IPS DF 4.7 (cell line): ENCODE measurements around the gene CMIP.
"Not testable (repeated sequence)": the region's sequence is repeated elsewhere in the genome, so short reads cannot be mapped to it uniquely, and the experiment has no call there.

Experiments used
- DNase-seq: peaks from one replicate; pipeline ENCODE4 v3.0.0-alpha.2; 2013; ENCODE audit warnings: low spot score; ENCODE audit errors: extremely low read depth

The CMIP gene

GRCh38 chr16:81678326-81679095, 233.9 kb downstream of the CMIP start:
- DNase-seq, result no peak

- no peak for DNase-seq
Measured at GRCh38 chr16:81679721-81680430, 235.3 kb downstream of the CMIP start.

- no peak for DNase-seq
Measured at GRCh38 chr16:81680444-81681275, 236.1 kb downstream of the CMIP start.

GRCh38 chr16:81681311-81681710, 236.7 kb downstream of the CMIP start:
- no peak for DNase-seq

GRCh38 chr16:81684242-81684837, 239.7 kb downstream of the CMIP start:
- DNase-seq, result no peak

- DNase-seq, result no peak
Measured at GRCh38 chr16:81684901-81685300, 240.3 kb downstream of the CMIP start.

- DNase-seq, result no peak
Measured at GRCh38 chr16:81686391-81687130, 242.0 kb downstream of the CMIP start.

- no peak for DNase-seq
Measured at GRCh38 chr16:81687131-81687456, 242.5 kb downstream of the CMIP start.

- DNase-seq, result no peak
Measured at GRCh38 chr16:81688182-81688581, 243.6 kb downstream of the CMIP start.

- DNase-seq, result not testable (repeated sequence)
Measured at GRCh38 chr16:81688839-81689238, 244.2 kb downstream of the CMIP start.

GRCh38 chr16:81692021-81692420, 247.4 kb downstream of the CMIP start:
- no peak for DNase-seq

GRCh38 chr16:81692571-81692970, 248.0 kb downstream of the CMIP start:
- DNase-seq, result no peak

- no peak for DNase-seq
Measured at GRCh38 chr16:81693041-81693743, 248.6 kb downstream of the CMIP start.

GRCh38 chr16:81693744-81694303, 249.2 kb downstream of the CMIP start:
- DNase-seq, result no peak

- DNase-seq, result no peak
Measured at GRCh38 chr16:81694494-81695280, 250.1 kb downstream of the CMIP start.

GRCh38 chr16:81695321-81696165, 250.9 kb downstream of the CMIP start:
- DNase-seq, result no peak

GRCh38 chr16:81696166-81696960, 251.8 kb downstream of the CMIP start:
- no peak for DNase-seq
